ENCODE data around the gene RADIL.

Gene RADIL

GRCh38 chr7:4818000-4818794 is 65.3 kb downstream of the RADIL start:
- Histone ChIP-seq H3K4me1 (ENCODE audit: control insufficient read depth, insufficient read depth, low read length) (no peaks in the 10 kb centered on the region), H3K27ac (ENCODE audit: low read length) (no peak overlapping the region), H3K9ac (ENCODE audit: low read length in 2 of 2) (no peak overlapping the region), H3K4me3 (ENCODE audit: low read length in 2 of 2) (no peak overlapping the region), H3K27me3 (ENCODE audit: control insufficient read depth in 1 of 2, insufficient read depth in 2 of 2, low read length in 2 of 2) (no peaks in the 10 kb centered on the region), H3K9me3 (ENCODE audit: control insufficient read depth in 2 of 2, low read length in 2 of 2) (no peaks in the 10 kb centered on the region), H3K36me3 (ENCODE audit: control insufficient read depth in 2 of 2, insufficient read depth in 2 of 2, low read length in 2 of 2) (no peaks in the 10 kb centered on the region)

- no peaks in the 10 kb centered on the region for H3K27me3 ChIP-seq (ENCODE audit: control insufficient read depth in 1 of 2, insufficient read depth in 2 of 2, low read length in 2 of 2)
- peaks cover 0 to 2% of the 10 kb centered on the region in 2 donors for H3K9me3 ChIP-seq (ENCODE audit: control insufficient read depth in 2 of 2, low read length in 2 of 2)
- H3K4me3 ChIP-seq (ENCODE audit: low read length in 2 of 2): no peak overlapping the region
- H3K4me1 ChIP-seq (ENCODE audit: control insufficient read depth, insufficient read depth, low read length): no peaks in the 10 kb centered on the region
- no peaks in the 10 kb centered on the region for H3K36me3 ChIP-seq (ENCODE audit: control insufficient read depth in 2 of 2, insufficient read depth in 2 of 2, low read length in 2 of 2)
- no peak overlapping the region for H3K9ac ChIP-seq (ENCODE audit: low read length in 2 of 2)
- no peak overlapping the region for H3K27ac ChIP-seq (ENCODE audit: low read length)
These were observed 66.2 kb downstream of the RADIL start for GRCh38 chr7:4817178-4817901.

- H3K9ac ChIP-seq (ENCODE audit: low read length in 2 of 2): no peak overlapping the region
- peaks cover 0 to 2% of the 10 kb centered on the region in 2 donors for H3K9me3 ChIP-seq (ENCODE audit: control insufficient read depth in 2 of 2, low read length in 2 of 2)
- no peaks in the 10 kb centered on the region for H3K27me3 ChIP-seq (ENCODE audit: control insufficient read depth in 1 of 2, insufficient read depth in 2 of 2, low read length in 2 of 2)
- H3K4me1 ChIP-seq (ENCODE audit: control insufficient read depth, insufficient read depth, low read length): no peaks in the 10 kb centered on the region
- no peaks in the 10 kb centered on the region for H3K36me3 ChIP-seq (ENCODE audit: control insufficient read depth in 2 of 2, insufficient read depth in 2 of 2, low read length in 2 of 2)
- H3K27ac ChIP-seq (ENCODE audit: low read length): no peak overlapping the region
- H3K4me3 ChIP-seq (ENCODE audit: low read length in 2 of 2): no peak overlapping the region
These were observed 67.0 kb downstream of the RADIL start for GRCh38 chr7:4816419-4817080.

GRCh38 chr7:4815609-4816418 is 67.7 kb downstream of the RADIL start:
- H3K4me3 ChIP-seq (ENCODE audit: low read length in 2 of 2): no peak overlapping the region
- H3K27ac ChIP-seq (ENCODE audit: low read length): no peak overlapping the region
- H3K4me1 ChIP-seq (ENCODE audit: control insufficient read depth, insufficient read depth, low read length): no peaks in the 10 kb centered on the region
- H3K36me3 ChIP-seq (ENCODE audit: control insufficient read depth in 2 of 2, insufficient read depth in 2 of 2, low read length in 2 of 2): no peaks in the 10 kb centered on the region
- H3K27me3 ChIP-seq (ENCODE audit: control insufficient read depth in 1 of 2, insufficient read depth in 2 of 2, low read length in 2 of 2): no peaks in the 10 kb centered on the region
- peaks cover 0 to 2% of the 10 kb centered on the region in 2 donors for H3K9me3 ChIP-seq (ENCODE audit: control insufficient read depth in 2 of 2, low read length in 2 of 2)
- H3K9ac ChIP-seq (ENCODE audit: low read length in 2 of 2): no peak overlapping the region

GRCh38 chr7:4815121-4815520 is 68.4 kb downstream of the RADIL start:
- Histone ChIP-seq H3K27ac (ENCODE audit: low read length) (no peak overlapping the region), H3K4me3 (ENCODE audit: low read length in 2 of 2) (no peak overlapping the region), H3K36me3 (ENCODE audit: control insufficient read depth in 2 of 2, insufficient read depth in 2 of 2, low read length in 2 of 2) (no peaks in the 10 kb centered on the region), H3K9me3 (ENCODE audit: control insufficient read depth in 2 of 2, low read length in 2 of 2) (peaks cover 0 to 2% of the 10 kb centered on the region in 2 donors), H3K9ac (ENCODE audit: low read length in 2 of 2) (no peak overlapping the region), H3K27me3 (ENCODE audit: control insufficient read depth in 1 of 2, insufficient read depth in 2 of 2, low read length in 2 of 2) (peaks cover 0 to 4% of the 10 kb centered on the region in 2 donors), H3K4me1 (ENCODE audit: control insufficient read depth, insufficient read depth, low read length) (no peaks in the 10 kb centered on the region)

GRCh38 chr7:4814433-4814832 is 69.1 kb downstream of the RADIL start:
- Histone ChIP-seq H3K27me3 (ENCODE audit: control insufficient read depth in 1 of 2, insufficient read depth in 2 of 2, low read length in 2 of 2) (peaks cover 0 to 4% of the 10 kb centered on the region in 2 donors), H3K36me3 (ENCODE audit: control insufficient read depth in 2 of 2, insufficient read depth in 2 of 2, low read length in 2 of 2) (no peaks in the 10 kb centered on the region), H3K9me3 (ENCODE audit: control insufficient read depth in 2 of 2, low read length in 2 of 2) (peaks cover 0 to 2% of the 10 kb centered on the region in 2 donors), H3K9ac (ENCODE audit: low read length in 2 of 2) (no peak overlapping the region), H3K4me3 (ENCODE audit: low read length in 2 of 2) (no peak overlapping the region), H3K27ac (ENCODE audit: low read length) (no peak overlapping the region), H3K4me1 (ENCODE audit: control insufficient read depth, insufficient read depth, low read length) (no peaks in the 10 kb centered on the region)

GRCh38 chr7:4809666-4810065 is 73.8 kb downstream of the RADIL start:
- Histone ChIP-seq H3K9ac (ENCODE audit: low read length in 2 of 2) (no peak overlapping the region), H3K27me3 (ENCODE audit: control insufficient read depth in 1 of 2, insufficient read depth in 2 of 2, low read length in 2 of 2) (peaks cover 0 to 9% of the 10 kb centered on the region in 2 donors), H3K4me1 (ENCODE audit: control insufficient read depth, insufficient read depth, low read length) (peaks cover 3% of the 10 kb centered on the region), H3K9me3 (ENCODE audit: control insufficient read depth in 2 of 2, low read length in 2 of 2) (peaks cover 0 to 2% of the 10 kb centered on the region in 2 donors), H3K27ac (ENCODE audit: low read length) (no peak overlapping the region), H3K4me3 (ENCODE audit: low read length in 2 of 2) (no peak overlapping the region), H3K36me3 (ENCODE audit: control insufficient read depth in 2 of 2, insufficient read depth in 2 of 2, low read length in 2 of 2) (no peaks in the 10 kb centered on the region)

- no peaks in the 10 kb centered on the region for H3K36me3 ChIP-seq (ENCODE audit: control insufficient read depth in 2 of 2, insufficient read depth in 2 of 2, low read length in 2 of 2)
- H3K27me3 ChIP-seq (ENCODE audit: control insufficient read depth in 1 of 2, insufficient read depth in 2 of 2, low read length in 2 of 2): peaks cover 0 to 9% of the 10 kb centered on the region in 2 donors
- no peak overlapping the region for H3K4me3 ChIP-seq (ENCODE audit: low read length in 2 of 2)
- no peak overlapping the region for H3K9ac ChIP-seq (ENCODE audit: low read length in 2 of 2)
- no peak overlapping the region for H3K27ac ChIP-seq (ENCODE audit: low read length)
- peaks cover 0 to 2% of the 10 kb centered on the region in 2 donors for H3K9me3 ChIP-seq (ENCODE audit: control insufficient read depth in 2 of 2, low read length in 2 of 2)
- H3K4me1 ChIP-seq (ENCODE audit: control insufficient read depth, insufficient read depth, low read length): peaks cover 3% of the 10 kb centered on the region
These were observed 74.4 kb downstream of the RADIL start for GRCh38 chr7:4809091-4809591.

GRCh38 chr7:4808565-4808964 is 75.0 kb downstream of the RADIL start:
- Histone ChIP-seq H3K9me3 (ENCODE audit: control insufficient read depth in 2 of 2, low read length in 2 of 2) (peaks cover 0 to 2% of the 10 kb centered on the region in 2 donors), H3K4me1 (ENCODE audit: control insufficient read depth, insufficient read depth, low read length) (peaks cover 3% of the 10 kb centered on the region), H3K27me3 (ENCODE audit: control insufficient read depth in 1 of 2, insufficient read depth in 2 of 2, low read length in 2 of 2) (peaks cover 0 to 9% of the 10 kb centered on the region in 2 donors), H3K4me3 (ENCODE audit: low read length in 2 of 2) (no peak overlapping the region), H3K9ac (ENCODE audit: low read length in 2 of 2) (no peak overlapping the region), H3K27ac (ENCODE audit: low read length) (no peak overlapping the region), H3K36me3 (ENCODE audit: control insufficient read depth in 2 of 2, insufficient read depth in 2 of 2, low read length in 2 of 2) (no peaks in the 10 kb centered on the region)

- Histone ChIP-seq H3K9ac (ENCODE audit: low read length in 2 of 2) (no peak overlapping the region), H3K9me3 (ENCODE audit: control insufficient read depth in 2 of 2, low read length in 2 of 2) (peaks cover 0 to 2% of the 10 kb centered on the region in 2 donors), H3K36me3 (ENCODE audit: control insufficient read depth in 2 of 2, insufficient read depth in 2 of 2, low read length in 2 of 2) (no peaks in the 10 kb centered on the region), H3K27ac (ENCODE audit: low read length) (no peak overlapping the region), H3K27me3 (ENCODE audit: control insufficient read depth in 1 of 2, insufficient read depth in 2 of 2, low read length in 2 of 2) (peaks cover 0 to 9% of the 10 kb centered on the region in 2 donors), H3K4me3 (ENCODE audit: low read length in 2 of 2) (no peak overlapping the region), H3K4me1 (ENCODE audit: control insufficient read depth, insufficient read depth, low read length) (peaks cover 3% of the 10 kb centered on the region)
These were observed 75.5 kb downstream of the RADIL start for GRCh38 chr7:4808026-4808425.
